SIG-M5 treated with dmso at 0.1 percent for 504 hours (cell line): ENCODE results near the gene TUBA4A.
"Not testable (repeated sequence)": the region's sequence is repeated elsewhere in the genome, so short reads cannot be mapped to it uniquely, and the experiment has no call there.

ENCODE experiments used
- DNase-seq: peaks from one replicate; lab custom pipeline; 2025; ENCODE audit not compliant: unreplicated experiment; lab: John Stamatoyannopoulos, UW

TUBA4A gene

DNA sequence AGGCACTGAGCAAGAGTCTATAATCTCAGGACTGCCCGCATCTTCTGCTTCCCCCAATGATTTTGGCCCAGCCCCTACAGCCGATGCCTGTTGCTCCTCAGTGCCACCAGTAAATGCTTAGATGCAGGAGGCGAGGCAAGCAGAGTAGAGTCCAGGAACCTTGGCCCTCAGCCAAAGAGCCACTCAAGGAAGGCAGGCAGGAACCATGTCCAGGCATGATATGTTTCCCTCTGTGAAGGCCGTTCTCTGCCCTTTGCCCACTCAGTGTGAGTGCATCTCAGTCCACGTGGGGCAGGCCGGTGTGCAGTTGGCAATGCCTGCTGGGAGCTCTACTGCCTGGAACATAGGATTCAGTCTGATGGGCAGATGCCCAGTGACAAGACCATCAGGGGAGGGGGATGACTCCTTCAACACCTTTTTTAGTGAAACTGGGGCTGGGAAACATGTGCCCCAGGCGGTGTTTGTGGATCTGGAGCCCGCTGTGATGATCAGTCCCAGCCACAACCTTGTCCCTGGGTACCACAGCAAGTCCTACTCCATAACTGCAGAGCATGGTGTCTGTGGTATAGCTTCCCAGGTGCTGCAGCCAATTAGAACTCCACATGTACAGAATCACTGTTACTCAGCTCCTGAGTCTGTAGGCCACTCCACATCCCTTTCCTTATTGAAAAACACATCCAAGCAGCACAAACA is 15.8 kb upstream of the TUBA4A start:
- no peak for DNase-seq

DNA sequence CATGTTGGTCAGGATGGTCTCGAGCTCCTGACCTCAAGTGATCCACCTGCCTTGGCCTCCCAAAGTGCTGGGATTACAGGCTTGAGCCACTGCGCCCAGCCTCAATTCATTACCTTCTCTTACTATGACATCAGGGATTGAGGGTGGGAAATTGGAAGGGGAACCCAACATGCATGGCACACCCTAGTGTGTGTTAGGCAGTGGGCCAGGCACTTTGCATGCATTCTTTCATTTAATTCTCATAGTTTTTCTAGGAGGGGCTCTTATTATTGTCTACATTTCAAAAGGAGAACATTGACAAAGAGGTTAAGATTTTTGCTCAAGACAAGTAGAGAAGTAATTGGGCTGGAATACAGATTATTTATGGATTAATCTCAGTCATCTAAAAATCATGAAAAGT is 14.6 kb upstream of the TUBA4A start:
- DNase-seq, result no peak

DNA sequence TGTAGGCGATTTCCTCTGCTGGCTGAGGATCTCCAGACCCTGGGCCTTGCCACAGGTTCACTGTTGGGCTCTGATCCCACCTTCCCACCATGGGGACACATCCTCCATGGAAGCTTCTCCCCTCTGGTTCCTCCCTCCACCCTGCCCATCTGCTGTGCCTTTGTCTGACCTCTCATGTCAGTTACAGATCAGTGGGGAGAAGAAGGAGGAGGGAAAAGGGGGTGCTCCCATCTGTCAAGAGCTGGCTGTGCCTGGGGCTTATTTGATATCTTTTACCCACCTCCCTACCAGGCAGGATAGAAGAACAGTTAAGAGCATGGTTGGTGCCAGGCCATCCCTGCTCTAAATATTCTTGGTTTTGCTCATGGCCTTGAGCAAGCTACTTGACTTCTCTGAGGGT is 13.2 kb upstream of the TUBA4A start:
- no peak for DNase-seq

GRCh38 chr2:219266232-219266631 is 12.5 kb upstream of the TUBA4A start:
- no peak for DNase-seq

DNA sequence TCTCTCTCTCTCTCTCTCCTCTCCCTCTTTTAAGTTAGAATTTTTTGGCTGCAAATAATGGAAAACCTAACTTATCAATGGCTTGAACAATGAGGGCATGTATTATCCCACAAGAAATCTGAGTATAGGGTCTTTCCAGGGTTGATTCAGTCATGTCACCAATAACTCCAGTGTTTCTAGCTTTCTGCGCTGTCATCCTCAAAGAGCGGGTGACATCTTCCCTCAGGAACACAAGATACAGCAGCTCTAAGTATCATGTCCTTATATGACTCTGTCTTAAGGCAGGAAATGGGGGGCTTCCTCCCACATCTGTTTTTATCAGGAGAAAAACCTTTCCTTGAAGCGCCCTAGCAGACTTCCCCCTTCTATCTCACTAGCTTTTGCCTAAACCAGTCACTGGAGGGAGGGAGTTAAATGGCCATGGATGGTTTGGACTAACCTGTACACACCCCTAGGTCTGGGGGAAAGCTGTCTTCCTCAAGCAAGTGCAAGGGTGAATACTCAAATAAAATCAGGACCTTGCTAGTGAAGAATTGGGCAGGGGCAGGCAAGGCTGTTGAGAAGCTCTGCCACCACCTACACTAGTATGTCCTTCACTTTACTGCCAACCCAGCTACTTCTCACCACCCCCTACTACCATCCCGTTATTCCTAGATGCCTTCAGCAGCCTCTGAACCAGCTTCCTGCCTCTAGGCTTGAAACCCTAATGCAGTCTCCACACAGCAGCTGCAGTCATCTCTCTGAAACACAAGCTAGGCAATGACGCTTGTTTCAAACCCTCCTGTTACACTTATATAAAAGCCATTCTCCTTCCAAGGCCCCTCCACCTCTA is 7.5 kb upstream of the TUBA4A start:
- no peak for DNase-seq

DNA sequence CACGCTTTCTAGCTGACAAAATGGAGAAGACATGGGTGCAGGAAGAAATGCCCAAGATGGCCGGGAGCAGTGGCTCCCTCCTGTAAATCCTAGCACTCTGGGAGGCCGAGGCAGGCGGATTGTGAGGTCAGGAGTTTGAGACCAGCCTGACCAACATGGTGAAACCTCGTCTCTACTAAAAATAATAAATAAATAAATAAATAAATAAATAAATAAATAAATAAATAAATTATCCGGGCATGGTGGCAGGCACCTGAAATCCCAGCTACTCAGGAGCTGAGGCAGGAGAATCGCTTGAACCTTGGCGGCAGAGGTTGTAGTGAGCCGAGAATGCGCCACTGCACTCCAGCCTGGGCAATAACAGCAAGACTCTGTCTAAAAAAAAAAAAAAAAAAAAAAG is 5.2 kb upstream of the TUBA4A start:
- not testable (repeated sequence) for DNase-seq

DNA sequence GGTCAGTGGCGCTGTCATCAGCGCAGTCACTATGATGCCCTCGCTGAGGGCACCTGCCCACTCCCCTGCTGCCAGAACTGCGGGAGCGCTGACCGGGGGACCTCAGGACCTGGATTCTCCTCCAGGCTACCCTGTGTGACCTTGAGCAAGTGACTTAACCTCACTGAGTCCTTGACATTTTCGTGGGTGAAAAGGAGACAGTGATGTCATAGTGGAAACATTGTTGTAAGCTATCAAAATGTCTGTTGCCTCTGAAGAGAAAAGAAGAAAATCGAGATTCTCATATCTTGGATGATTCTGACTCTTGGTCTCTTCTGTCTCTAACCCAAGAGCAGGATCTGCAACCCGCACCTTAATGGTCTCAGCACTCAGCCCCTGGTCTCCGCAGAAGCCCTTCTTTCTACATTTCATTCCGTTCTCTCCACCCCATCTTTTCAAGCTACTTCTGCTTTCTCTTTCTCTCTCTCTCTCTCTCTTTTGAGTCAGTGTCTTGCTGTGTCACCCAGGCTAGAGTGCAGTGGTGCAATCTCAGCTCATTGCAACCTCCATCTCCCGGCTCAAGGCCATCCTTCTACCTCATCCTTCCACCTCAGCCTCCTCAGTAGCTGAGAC is 978 bp upstream of the TUBA4A start:
- DNase-seq, result peak; percentile 90

DNA sequence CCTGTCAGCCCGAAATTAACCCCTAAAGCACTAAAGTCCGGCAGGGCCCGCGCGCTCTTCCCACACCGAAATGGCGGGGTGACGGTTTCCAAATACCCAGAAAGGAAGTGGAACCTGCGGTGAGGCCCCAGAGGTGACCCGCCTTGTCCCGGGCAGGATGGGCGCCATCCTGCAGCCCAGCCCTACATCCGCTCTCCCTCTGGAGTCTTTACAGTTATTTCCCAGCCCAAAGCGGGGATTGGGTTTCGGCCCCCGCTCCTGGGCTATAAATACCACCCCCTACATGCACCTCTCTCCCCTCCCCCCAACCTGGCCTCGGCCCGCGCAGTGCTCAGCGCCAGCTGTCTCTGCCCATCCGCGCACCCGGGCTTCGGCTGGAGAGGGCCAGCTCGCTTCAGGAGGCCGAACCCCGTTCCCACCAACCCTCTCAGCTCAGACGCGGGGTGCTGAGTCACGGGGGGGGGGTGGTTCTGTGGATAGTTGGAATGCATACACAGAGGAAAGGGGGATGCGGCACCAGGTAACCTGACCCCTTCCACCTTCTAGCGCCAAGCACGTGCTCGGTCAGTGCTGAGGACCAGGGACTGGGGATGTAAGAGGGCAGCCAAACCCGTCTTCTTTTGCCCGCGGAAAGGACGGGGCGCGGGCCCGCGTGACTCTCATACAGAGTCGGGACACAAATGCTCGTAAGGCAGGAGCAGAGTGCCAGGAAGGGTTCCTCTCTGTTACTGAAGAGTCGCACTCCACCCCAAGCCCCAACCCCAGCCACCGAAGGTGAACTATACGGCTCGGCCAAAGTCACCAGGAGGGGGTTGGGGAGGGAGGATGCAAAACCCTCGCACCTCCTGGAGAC is 592 bp downstream of the TUBA4A start, which contains the start of gene TUBA4B:
TSS of gene TUBA4B (plus strand) at position 344 of the 853 bp plus-strand sequence. CDS start at position 509, 165 bp downstream.
- peak; percentile 61 for DNase-seq

DNA sequence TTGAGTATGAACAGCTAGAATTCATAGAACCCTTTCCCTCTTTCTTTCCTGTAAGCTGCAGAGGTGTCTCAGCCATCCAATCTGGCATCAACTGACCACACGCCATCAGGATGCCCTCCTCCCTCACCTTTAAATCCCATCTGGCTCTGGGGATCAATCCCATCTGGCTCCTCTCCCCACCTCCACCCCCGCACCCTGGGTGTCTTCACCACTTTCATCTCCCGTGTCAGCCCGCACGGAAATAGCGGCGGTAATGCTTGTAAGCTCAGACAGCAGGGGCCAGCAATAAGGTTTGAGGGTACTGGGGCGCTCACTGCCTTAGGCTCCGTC is 1.2 kb downstream of the TUBA4A start:
- no peak for DNase-seq

GRCh38 chr2:219252084-219252483 is 1.6 kb downstream of the TUBA4A start:
- no peak for DNase-seq

DNA sequence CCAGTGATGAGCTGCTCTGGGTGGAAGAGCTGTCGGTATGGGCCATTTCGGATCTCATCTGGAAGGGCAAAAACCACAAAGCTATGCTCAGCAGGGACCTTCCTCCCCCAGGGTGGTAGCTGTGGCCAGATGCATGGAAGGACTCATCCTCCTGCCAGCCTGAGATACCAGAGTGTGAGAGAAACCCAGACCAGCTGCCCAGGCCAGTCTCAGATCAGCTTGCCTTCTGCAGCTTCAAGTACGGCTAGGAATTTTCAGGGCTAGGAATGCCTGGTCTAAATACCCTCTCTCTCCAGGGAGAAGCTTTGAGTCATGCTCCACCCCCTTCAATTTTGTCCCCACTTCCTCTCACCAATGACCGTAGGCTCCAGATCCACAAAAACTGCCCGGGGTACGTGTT is 2.1 kb downstream of the TUBA4A start:
- no peak for DNase-seq

GRCh38 chr2:219250049-219250781 is 3.5 kb downstream of the TUBA4A start:
- peak; percentile 84 for DNase-seq

DNA sequence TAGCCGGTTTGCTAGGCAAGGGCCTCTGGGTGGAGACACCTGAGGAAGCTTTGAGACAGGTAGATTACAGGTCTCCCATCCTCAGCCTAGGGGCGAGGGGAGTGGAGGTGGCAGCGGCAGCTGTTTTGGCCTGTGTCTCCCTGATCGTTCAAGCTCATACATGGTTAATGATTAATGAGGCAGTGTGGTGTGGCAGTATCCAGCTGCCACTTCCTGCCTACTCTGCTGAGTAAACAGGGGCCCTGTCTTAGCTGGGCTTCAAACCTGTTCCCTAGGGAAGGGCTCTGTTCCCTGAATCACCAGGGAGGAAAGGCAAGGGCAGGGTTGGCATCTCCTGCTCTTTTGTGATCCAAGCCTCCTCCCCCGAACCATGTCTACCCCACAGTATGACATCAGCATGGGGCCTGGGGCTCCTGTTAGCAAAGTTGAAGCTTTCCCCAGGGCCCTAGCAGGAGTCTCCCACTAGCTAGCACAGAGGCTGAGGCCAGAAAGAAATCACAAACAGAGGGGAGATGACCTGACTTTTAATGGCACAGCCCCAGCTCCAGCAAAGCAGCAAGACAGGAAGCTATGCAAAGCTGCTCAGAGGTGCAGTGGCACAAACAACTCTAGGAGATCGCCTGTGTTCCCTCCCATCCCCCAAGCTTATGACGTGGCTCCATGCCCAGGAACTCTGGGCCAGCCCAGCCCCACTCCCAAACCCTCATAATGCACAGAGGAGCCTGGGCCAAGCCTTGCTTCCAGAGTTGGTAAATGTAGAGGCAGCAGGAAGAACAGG is 4.3 kb downstream of the TUBA4A start:
- peak; percentile 66 for DNase-seq

DNA sequence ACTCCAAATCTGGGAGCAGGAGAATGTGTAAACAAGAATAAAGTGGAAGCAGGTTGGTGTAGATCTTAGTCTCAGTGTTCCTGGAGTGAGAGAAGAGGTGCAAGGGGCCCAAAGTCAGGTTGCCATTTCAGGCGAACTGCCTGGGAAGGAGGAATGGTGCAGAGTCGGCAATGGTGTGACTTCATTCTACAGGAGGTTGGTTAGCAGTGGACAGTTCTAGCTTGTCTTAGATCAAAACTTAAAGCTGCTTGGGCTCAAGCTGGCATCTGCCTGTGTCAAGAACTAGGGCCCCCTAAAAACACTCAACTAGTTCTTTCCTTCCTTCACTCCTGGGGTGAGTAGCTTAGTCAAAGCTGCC is 4.9 kb downstream of the TUBA4A start:
- DNase-seq, result no peak

GRCh38 chr2:219247678-219248642 is 5.8 kb downstream of the TUBA4A start:
- peak; percentile 33 for DNase-seq

GRCh38 chr2:219246559-219246958 is 7.2 kb downstream of the TUBA4A start:
- DNase-seq, result no peak

- DNase-seq, result no peak
These were observed 7.9 kb downstream of the TUBA4A start for GRCh38 chr2:219245899-219246230.

- peak; percentile 75 for DNase-seq
These were observed 8.4 kb downstream of the TUBA4A start, which contains the start of the genes GLB1L and STK16 for GRCh38 chr2:219245148-219245898. TSS of gene GLB1L (minus strand) at chr2:219245444. CDS start at chr2:219243573, 1,871 bp downstream. TSS of gene STK16 (plus strand) at chr2:219245479. CDS start at chr2:219246000, 521 bp downstream.
